VCaP (cell line): Measurements from ENCODE around the gene TNFAIP8L3.
A peak's percentile ranks its signal among the peaks of the same experiment; 100 is the strongest.

Experiments
- H3K27ac ChIP-seq: fragments of 450-650 bp; 2 replicates; pipeline ENCODE4 v1.5.1; 2017
- CTCF ChIP-seq: fragments of 450-650 bp; conservative IDR thresholded peaks from 2 replicates; pipeline ENCODE4 v1.5.1; 2017; ENCODE audit warnings: mild to moderate bottlenecking, moderate library complexity

TNFAIP8L3 gene

GRCh38 chr15:51053571-51053970 is 41.1 kb downstream of the TNFAIP8L3 start:
- H3K27ac ChIP-seq, result no peak overlapping the region
- TF ChIP-seq CTCF, result no peak

- no peak for TF ChIP-seq CTCF
- H3K27ac ChIP-seq, result no peak overlapping the region
Measured at GRCh38 chr15:51051776-51052175, 42.9 kb downstream of the TNFAIP8L3 start.

GRCh38 chr15:51049081-51049480 is 45.6 kb downstream of the TNFAIP8L3 start:
- TF ChIP-seq CTCF, result no peak
- H3K27ac ChIP-seq, result no peak overlapping the region

GRCh38 chr15:51048308-51048707 is 46.4 kb downstream of the TNFAIP8L3 start:
- no peak for TF ChIP-seq CTCF
- no peak overlapping the region for H3K27ac ChIP-seq

- TF ChIP-seq CTCF, result no peak
Measured at GRCh38 chr15:51046799-51047449, 47.8 kb downstream of the TNFAIP8L3 start.

GRCh38 chr15:51046016-51046415 is 48.7 kb downstream of the TNFAIP8L3 start:
- H3K27ac ChIP-seq, result no peak overlapping the region; the same call in 1 of the 2 replicates
- TF ChIP-seq CTCF, result no peak

More at GRCh38 chr15:51046799-51047449, 47.8 kb downstream of the TNFAIP8L3 start:
- no peak overlapping the region; the same call in 1 of the 2 replicates for H3K27ac ChIP-seq

- no peak for TF ChIP-seq CTCF
- peak overlapping the region; percentile 69 for H3K27ac ChIP-seq
Measured at GRCh38 chr15:51044037-51044727, 50.5 kb downstream of the TNFAIP8L3 start.
